ENCODE results near the gene CCDC68.

DNA sequence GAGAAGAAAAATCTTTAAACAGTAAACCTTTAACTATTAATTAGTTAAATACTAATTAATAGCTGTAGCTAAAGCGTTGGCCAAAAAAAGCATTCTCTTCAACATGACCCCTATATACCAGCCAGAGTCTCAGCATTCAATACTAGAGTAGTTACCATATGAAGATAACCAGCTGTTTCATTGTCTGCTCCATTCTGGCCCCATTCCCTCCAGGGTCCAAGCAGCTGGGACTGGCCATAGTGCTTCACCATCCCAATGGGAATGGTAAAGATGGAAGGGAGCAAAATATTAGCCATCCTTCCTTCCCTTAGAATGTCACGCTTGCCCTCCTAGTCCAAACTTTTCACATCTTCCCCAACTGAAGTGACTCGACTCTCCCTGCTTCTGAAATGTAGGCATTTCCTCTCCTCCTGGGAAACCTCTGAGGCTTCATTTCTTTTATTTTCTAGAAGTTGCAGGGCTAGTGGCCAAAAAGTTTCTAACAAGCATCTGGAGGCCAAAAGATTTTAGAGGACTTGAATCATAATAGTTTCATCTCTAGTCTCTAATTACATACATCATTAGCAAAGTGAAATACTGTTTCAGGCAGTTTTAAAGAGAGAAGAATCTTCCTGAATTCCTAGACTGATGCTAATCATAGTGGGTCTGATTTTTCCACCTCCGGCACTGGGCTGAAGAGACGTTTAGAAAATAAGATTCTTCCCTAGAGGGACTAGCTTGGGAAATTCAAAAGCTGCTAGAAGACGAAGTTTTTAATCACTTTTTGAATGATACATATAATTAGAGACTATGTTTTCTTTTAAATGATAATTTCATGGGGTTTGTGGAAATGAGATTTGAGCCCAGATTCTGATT lies 52.7 kb downstream of the CCDC68 start:
- TF ChIP-seq, protein P1, sequence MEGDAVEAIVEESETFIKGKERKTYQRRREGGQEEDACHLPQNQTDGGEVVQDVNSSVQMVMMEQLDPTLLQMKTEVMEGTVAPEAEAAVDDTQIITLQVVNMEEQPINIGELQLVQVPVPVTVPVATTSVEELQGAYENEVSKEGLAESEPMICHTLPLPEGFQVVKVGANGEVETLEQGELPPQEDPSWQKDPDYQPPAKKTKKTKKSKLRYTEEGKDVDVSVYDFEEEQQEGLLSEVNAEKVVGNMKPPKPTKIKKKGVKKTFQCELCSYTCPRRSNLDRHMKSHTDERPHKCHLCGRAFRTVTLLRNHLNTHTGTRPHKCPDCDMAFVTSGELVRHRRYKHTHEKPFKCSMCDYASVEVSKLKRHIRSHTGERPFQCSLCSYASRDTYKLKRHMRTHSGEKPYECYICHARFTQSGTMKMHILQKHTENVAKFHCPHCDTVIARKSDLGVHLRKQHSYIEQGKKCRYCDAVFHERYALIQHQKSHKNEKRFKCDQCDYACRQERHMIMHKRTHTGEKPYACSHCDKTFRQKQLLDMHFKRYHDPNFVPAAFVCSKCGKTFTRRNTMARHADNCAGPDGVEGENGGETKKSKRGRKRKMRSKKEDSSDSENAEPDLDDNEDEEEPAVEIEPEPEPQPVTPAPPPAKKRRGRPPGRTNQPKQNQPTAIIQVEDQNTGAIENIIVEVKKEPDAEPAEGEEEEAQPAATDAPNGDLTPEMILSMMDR (conservative IDR thresholded peaks at IDR 0.05; ENCODE audit: low read depth, low read length) = no peak
- no peak for TF ChIP-seq EZH2 (IDR thresholded peaks at IDR 0.05; ENCODE audit: borderline replicate concordance, low read depth, low read length, poor library complexity, severe bottlenecking)

All from A673 (cell line).